ENCODE measurements around the gene OR5AU1.

DNA sequence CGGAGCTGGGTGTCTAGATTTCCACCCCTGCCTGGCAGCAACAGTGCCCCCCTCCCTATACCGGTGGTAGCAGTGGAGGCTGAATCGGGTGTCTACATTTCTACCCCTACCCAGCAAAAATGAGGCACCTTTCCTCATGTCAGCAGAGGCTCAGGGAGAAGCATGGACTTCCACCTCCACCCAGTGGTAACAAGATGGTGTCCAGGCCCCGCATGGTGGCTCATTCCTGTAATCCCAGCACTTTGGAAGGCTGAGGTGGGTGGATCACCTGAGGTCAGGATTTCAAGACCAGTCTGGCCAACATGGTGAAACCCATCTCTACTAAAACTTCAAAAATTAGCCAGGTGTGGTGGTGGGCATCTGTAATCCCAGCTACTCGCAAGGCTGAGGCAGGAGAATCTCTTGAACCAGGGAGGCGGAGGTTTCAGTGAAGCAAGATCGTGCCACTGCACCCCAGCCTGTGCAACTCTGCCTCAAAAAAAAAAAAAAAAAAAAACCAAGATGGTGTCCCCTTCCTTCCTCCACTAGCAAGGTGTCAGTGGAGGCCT lies 35.5 kb upstream of the OR5AU1 start:
- no peak for TF ChIP-seq POLR2A (IDR thresholded peaks at IDR 0.05; ENCODE audit: borderline replicate concordance, extremely low read depth, insufficient read depth, insufficient read length)
- TF ChIP-seq EZH2 (IDR thresholded peaks at IDR 0.05): no peak

All from HCT116 (cell line).